ENCODE data around the gene LDB1.
A peak's percentile ranks its signal among the peaks of the same experiment; 100 is the strongest.

Gene LDB1
- long read RNA-seq, partial matches to known transcripts, result 15 of 18 reads
- long read RNA-seq, other reads (novel, unspliced or antisense), result 2 of 18 reads

GRCh38 chr10:102120142-102120990 is at the start of gene LDB1:
LDB1 (minus strand) TSS chr10:102120368; CDS start chr10:102120110, 258 bp downstream.
- H3K27ac ChIP-seq (replicated peaks), result peak within 1 kb of the TSS; percentile 88
- peak; percentile 84 to 86 for DNase-seq (ENCODE audit: low read depth in 1 of 2, low spot score in 1 of 2)
- TF ChIP-seq CTCF (IDR thresholded peaks at IDR 0.05; ENCODE audit: insufficient read depth, low read length) (no peak), GABPA (IDR thresholded peaks at IDR 0.05; ENCODE audit: low read depth) (peak; percentile 30; the same call in 1 of the 2 replicates), POLR2AphosphoS5 (IDR thresholded peaks at IDR 0.05; ENCODE audit: low read depth) (peak; percentile 61), REST (IDR thresholded peaks at IDR 0.05; ENCODE audit: insufficient replicate concordance, low read depth) (peak; percentile 26), SPI1 (IDR thresholded peaks at IDR 0.05; ENCODE audit: borderline replicate concordance, low read depth) (no peak)

GRCh38 chr10:102167861-102168260 is 47.7 kb upstream of the LDB1 start:
- H3K27ac ChIP-seq (replicated peaks), result no peak overlapping the region; the same call in 1 of the 2 replicates
- H3K4me3 ChIP-seq (replicated peaks; ENCODE audit: insufficient read depth, low read length), result no peak overlapping the region
- TF ChIP-seq GABPA (IDR thresholded peaks at IDR 0.05; ENCODE audit: low read depth), result no peak
- no peak for DNase-seq (ENCODE audit: low read depth in 1 of 2, low spot score in 1 of 2)
- no peaks in the 10 kb centered on the region for H3K27me3 ChIP-seq (ENCODE audit: insufficient read depth, poor library complexity, severe bottlenecking)

More at GRCh38 chr10:102120142-102120990, at the start of gene LDB1:
- Histone ChIP-seq H3K27me3 (ENCODE audit: insufficient read depth, poor library complexity, severe bottlenecking) (no peaks in the 10 kb centered on the region), H3K4me3 (replicated peaks; ENCODE audit: insufficient read depth, low read length) (peak within 1 kb of the TSS; percentile 84)

- DNase-seq (ENCODE audit: low read depth in 1 of 2, low spot score in 1 of 2), result no peak
Measured at GRCh38 chr10:102163342-102163989, 43.3 kb upstream of the LDB1 start.

More at GRCh38 chr10:102163342-102163989, 43.3 kb upstream of the LDB1 start:
- Histone ChIP-seq H3K27me3 (ENCODE audit: insufficient read depth, poor library complexity, severe bottlenecking) (no peaks in the 10 kb centered on the region), H3K4me3 (replicated peaks; ENCODE audit: insufficient read depth, low read length) (no peak overlapping the region), H3K27ac (replicated peaks) (no peak overlapping the region)
- TF ChIP-seq CTCF (IDR thresholded peaks at IDR 0.05; ENCODE audit: insufficient read depth, low read length), result no peak
- no peak for TF ChIP-seq GABPA (IDR thresholded peaks at IDR 0.05; ENCODE audit: low read depth)
- TF ChIP-seq SPI1 (IDR thresholded peaks at IDR 0.05; ENCODE audit: borderline replicate concordance, low read depth), result no peak
- TF ChIP-seq REST (IDR thresholded peaks at IDR 0.05; ENCODE audit: insufficient replicate concordance, low read depth), result no peak
- no peak for TF ChIP-seq POLR2AphosphoS5 (IDR thresholded peaks at IDR 0.05; ENCODE audit: low read depth)
